K562 (cell line): ENCODE data around the gene FUBP3. TPM values are rescaled to one million over a fixed set of nuclear protein-coding genes. Genes with fewer than 3 reads are reported as not detected.

Experiments
- BCOR ChIP-seq: fragments of 450-650 bp; IDR thresholded peaks from 2 replicates; pipeline ENCODE4 v1.6.1; 2016
- DIDO1 ChIP-seq: fragments of 450-650 bp; IDR thresholded peaks from 2 replicates; pipeline ENCODE4 v1.6.1; 2016; ENCODE audit warnings: low read depth, missing biosample characterization, missing genetic modification characterization
- ELF1 ChIP-seq: fragments of 200-800 bp; sonication (Bioruptor generic); IDR thresholded peaks from 2 replicates; pipeline ENCODE4 v1.6.1; 2016; ENCODE audit warnings: missing genetic modification characterization, missing compliant biosample characterization
- HDAC1 ChIP-seq, 2 experiments: fragments of 450-650 bp; IDR thresholded peaks; 2 replicates each; pipeline ENCODE4 v1.6.1; 2016 to 2017; ENCODE audit warnings: inconsistent platforms in 1 of 2, mild to moderate bottlenecking in 1 of 2, moderate library complexity in 1 of 2
- MTA2 ChIP-seq: fragments of 450-650 bp; IDR thresholded peaks from 2 replicates; pipeline ENCODE4 v1.6.1; 2016; ENCODE audit warnings: low read depth
- PURB ChIP-seq: sonication (generic); formaldehyde crosslinking; IDR thresholded peaks from 2 replicates; pipeline ENCODE4 v1.9.0; 2021; ENCODE audit warnings: low read depth, mild to moderate bottlenecking, missing genetic modification reagents
- SMAD1 ChIP-seq: fragments of 150-350 bp; IDR thresholded peaks from 2 replicates; pipeline ENCODE4 v1.6.1; 2014; ENCODE audit warnings: low read length, low read depth; ENCODE audit not compliant: partially characterized antibody
- TAF7 ChIP-seq: fragments of 450-650 bp; IDR thresholded peaks from 2 replicates; pipeline ENCODE4 v1.6.1; 2016; ENCODE audit warnings: missing genetic modification characterization, missing compliant biosample characterization
- ZNF274 ChIP-seq: IDR thresholded peaks from 2 replicates; pipeline ENCODE4 v1.6.1; 2011; ENCODE audit warnings: low read depth, mild to moderate bottlenecking, low read length, moderate library complexity, borderline replicate concordance
- ZNF41 ChIP-seq: fragments of 250-450 bp; sonication (Bioruptor Pico); conservative IDR thresholded peaks from 2 replicates; pipeline ENCODE4 v1.4.0; 2020; ENCODE audit warnings: mild to moderate bottlenecking
- polyA plus RNA-seq, 8 experiments: library from polyadenylated mRNA; depleted of rRNA in 4 of 8; stranded (reverse) in 5 of 8; unstranded in 3 of 8; fragments of >200 nt; fragmentation: Nextera tagmentation in 2 of 8; fragmentation: Illumina TruSeq in 1 of 8; extraction: Ambion mirVana in 2 of 8; extraction: Trizol in 1 of 8; gene quantifications; 2 replicates each; pipeline versions ENCODE4 v1.2.1 to v1.2.3, GENCODE V29; 2011 to 2014; ENCODE audit warnings: inconsistent platforms in 1 of 8, missing spikeins in 1 of 8
- total RNA-seq, 7 experiments: library from RNA; depleted of rRNA in 6 of 7; stranded (reverse); fragments of >200 nt in 6 of 7; fragmentation: Illumina TruSeq in 2 of 7; extraction: Trizol in 2 of 7; gene quantifications; 2 replicates each; pipeline versions ENCODE4 v1.2.1 to v1.2.3, GENCODE V29; 2011 to 2021; ENCODE audit warnings: low replicate concordance in 1 of 7
- TF ChIP-seq, protein P1 (sequence below): fragments of 200-800 bp; sonication (Bioruptor generic); IDR thresholded peaks from 2 replicates; pipeline ENCODE4 v1.6.1; 2017; ENCODE audit warnings: missing genetic modification characterization, missing compliant biosample characterization
- TF ChIP-seq, protein P2 (sequence below): fragments of 450-650 bp; formaldehyde crosslinking; IDR thresholded peaks from 2 replicates; pipeline ENCODE4 v1.4.0; 2020; ENCODE audit warnings: mild to moderate bottlenecking, moderate library complexity
- TF ChIP-seq, protein P3 (sequence below), 2 experiments: fragments of 250-450 bp in 1 of 2; fragments of 450-650 bp in 1 of 2; sonication (Bioruptor Pico) in 1 of 2; IDR thresholded peaks; 2 replicates each; pipeline versions ENCODE4 v1.6.1 to v1.8.0; 2016 to 2021; ENCODE audit warnings: mild to moderate bottlenecking in 2 of 2, moderate library complexity in 2 of 2, missing compliant biosample characterization in 1 of 2, missing genetic modification characterization in 1 of 2
- TF ChIP-seq, protein P4 (sequence below): fragments of 450-650 bp; IDR thresholded peaks from 2 replicates; pipeline ENCODE4 v1.6.1; 2017; ENCODE audit warnings: antibody characterized with exemption, mild to moderate bottlenecking
- TF ChIP-seq, protein P5 (sequence below), 2 experiments: fragments of 450-650 bp; IDR thresholded peaks; 2 replicates each; pipeline ENCODE4 v1.6.1; 2018; ENCODE audit warnings: mild to moderate bottlenecking in 2 of 2, low read depth in 1 of 2; ENCODE audit not compliant: partially characterized antibody in 2 of 2

The FUBP3 gene
- total and polyA plus RNA-seq, 9 of the 15 experiments (the other 6 are each of a cell fraction or from before 2014, with no cell fraction given), result 3.0 to 64.0 (median 48.1) TPM

DNA sequence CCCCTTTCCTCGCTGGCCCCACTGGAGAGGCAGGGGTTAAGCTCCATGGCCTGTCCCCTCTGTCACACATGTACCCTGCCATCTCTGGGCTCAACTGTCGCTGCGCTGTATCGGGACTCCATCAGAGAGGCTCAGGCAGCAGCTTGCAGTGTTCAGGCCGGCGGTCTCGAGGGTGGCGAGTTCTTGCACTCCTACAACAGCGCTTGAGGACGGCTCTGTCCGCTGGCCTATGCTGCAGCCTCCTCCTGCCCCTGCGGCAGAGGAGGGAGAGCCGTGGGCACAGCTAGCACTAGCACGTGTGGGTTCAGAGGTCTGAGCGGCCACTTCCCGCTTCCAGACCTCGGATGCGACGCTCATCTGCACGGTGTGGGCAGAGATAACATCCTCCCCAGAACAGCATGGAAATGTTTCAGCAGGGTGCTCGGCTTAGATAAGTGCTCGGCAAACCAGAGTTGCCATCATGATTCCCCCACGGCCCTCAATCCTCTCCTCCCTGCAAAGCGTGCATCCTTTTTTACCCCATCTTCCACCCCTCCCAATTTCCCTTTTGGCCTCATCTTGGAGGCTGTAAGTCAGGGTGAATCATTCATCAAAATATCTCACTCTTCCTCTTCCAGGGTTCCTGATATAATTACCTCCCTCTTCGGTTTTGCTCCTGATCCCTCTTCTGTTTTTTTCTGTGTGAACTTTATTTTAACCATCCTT is 41.9 kb upstream of the FUBP3 start (continued):
- TF ChIP-seq, protein P1, sequence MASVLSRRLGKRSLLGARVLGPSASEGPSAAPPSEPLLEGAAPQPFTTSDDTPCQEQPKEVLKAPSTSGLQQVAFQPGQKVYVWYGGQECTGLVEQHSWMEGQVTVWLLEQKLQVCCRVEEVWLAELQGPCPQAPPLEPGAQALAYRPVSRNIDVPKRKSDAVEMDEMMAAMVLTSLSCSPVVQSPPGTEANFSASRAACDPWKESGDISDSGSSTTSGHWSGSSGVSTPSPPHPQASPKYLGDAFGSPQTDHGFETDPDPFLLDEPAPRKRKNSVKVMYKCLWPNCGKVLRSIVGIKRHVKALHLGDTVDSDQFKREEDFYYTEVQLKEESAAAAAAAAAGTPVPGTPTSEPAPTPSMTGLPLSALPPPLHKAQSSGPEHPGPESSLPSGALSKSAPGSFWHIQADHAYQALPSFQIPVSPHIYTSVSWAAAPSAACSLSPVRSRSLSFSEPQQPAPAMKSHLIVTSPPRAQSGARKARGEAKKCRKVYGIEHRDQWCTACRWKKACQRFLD (CRISPR knock-in tag), result peak; percentile 82
- TF ChIP-seq, protein P2, sequence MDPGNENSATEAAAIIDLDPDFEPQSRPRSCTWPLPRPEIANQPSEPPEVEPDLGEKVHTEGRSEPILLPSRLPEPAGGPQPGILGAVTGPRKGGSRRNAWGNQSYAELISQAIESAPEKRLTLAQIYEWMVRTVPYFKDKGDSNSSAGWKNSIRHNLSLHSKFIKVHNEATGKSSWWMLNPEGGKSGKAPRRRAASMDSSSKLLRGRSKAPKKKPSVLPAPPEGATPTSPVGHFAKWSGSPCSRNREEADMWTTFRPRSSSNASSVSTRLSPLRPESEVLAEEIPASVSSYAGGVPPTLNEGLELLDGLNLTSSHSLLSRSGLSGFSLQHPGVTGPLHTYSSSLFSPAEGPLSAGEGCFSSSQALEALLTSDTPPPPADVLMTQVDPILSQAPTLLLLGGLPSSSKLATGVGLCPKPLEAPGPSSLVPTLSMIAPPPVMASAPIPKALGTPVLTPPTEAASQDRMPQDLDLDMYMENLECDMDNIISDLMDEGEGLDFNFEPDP (CRISPR knock-in tag), result peak; percentile 26; the same call in 1 of the 2 replicates
- TF ChIP-seq SMAD1 (peak; percentile 76), ZNF274 (peak; percentile 64; the same call in 1 of the 2 replicates), BCOR (peak; percentile 99), PURB (CRISPR knock-in tag) (no peak), MTA2 (peak; percentile 96), HDAC1 (IDR thresholded peaks at IDR 0.05) (peak; percentile 18 to 99; a peak in 2 of 4 replicates), TAF7 (no peak), ZNF41 (CRISPR knock-in tag) (0 out of 2 replicates have a peak, but pooled peaks have one; percentile 29), DIDO1 (tag) (peak; percentile 69; the same call in 1 of the 2 replicates), ELF1 (peak; percentile 79)
- TF ChIP-seq, protein P3, sequence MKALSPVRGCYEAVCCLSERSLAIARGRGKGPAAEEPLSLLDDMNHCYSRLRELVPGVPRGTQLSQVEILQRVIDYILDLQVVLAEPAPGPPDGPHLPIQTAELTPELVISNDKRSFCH (CRISPR knock-in tag; IDR thresholded peaks at IDR 0.05), result no peak
- TF ChIP-seq, protein P3 (tag; IDR thresholded peaks at IDR 0.05), result peak; percentile 84
- TF ChIP-seq, protein P4, sequence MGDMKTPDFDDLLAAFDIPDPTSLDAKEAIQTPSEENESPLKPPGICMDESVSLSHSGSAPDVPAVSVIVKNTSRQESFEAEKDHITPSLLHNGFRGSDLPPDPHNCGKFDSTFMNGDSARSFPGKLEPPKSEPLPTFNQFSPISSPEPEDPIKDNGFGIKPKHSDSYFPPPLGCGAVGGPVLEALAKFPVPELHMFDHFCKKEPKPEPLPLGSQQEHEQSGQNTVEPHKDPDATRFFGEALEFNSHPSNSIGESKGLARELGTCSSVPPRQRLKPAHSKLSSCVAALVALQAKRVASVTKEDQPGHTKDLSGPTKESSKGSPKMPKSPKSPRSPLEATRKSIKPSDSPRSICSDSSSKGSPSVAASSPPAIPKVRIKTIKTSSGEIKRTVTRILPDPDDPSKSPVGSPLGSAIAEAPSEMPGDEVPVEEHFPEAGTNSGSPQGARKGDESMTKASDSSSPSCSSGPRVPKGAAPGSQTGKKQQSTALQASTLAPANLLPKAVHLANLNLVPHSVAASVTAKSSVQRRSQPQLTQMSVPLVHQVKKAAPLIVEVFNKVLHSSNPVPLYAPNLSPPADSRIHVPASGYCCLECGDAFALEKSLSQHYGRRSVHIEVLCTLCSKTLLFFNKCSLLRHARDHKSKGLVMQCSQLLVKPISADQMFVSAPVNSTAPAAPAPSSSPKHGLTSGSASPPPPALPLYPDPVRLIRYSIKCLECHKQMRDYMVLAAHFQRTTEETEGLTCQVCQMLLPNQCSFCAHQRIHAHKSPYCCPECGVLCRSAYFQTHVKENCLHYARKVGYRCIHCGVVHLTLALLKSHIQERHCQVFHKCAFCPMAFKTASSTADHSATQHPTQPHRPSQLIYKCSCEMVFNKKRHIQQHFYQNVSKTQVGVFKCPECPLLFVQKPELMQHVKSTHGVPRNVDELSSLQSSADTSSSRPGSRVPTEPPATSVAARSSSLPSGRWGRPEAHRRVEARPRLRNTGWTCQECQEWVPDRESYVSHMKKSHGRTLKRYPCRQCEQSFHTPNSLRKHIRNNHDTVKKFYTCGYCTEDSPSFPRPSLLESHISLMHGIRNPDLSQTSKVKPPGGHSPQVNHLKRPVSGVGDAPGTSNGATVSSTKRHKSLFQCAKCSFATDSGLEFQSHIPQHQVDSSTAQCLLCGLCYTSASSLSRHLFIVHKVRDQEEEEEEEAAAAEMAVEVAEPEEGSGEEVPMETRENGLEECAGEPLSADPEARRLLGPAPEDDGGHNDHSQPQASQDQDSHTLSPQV, result peak; percentile 92
- TF ChIP-seq, protein P5, sequence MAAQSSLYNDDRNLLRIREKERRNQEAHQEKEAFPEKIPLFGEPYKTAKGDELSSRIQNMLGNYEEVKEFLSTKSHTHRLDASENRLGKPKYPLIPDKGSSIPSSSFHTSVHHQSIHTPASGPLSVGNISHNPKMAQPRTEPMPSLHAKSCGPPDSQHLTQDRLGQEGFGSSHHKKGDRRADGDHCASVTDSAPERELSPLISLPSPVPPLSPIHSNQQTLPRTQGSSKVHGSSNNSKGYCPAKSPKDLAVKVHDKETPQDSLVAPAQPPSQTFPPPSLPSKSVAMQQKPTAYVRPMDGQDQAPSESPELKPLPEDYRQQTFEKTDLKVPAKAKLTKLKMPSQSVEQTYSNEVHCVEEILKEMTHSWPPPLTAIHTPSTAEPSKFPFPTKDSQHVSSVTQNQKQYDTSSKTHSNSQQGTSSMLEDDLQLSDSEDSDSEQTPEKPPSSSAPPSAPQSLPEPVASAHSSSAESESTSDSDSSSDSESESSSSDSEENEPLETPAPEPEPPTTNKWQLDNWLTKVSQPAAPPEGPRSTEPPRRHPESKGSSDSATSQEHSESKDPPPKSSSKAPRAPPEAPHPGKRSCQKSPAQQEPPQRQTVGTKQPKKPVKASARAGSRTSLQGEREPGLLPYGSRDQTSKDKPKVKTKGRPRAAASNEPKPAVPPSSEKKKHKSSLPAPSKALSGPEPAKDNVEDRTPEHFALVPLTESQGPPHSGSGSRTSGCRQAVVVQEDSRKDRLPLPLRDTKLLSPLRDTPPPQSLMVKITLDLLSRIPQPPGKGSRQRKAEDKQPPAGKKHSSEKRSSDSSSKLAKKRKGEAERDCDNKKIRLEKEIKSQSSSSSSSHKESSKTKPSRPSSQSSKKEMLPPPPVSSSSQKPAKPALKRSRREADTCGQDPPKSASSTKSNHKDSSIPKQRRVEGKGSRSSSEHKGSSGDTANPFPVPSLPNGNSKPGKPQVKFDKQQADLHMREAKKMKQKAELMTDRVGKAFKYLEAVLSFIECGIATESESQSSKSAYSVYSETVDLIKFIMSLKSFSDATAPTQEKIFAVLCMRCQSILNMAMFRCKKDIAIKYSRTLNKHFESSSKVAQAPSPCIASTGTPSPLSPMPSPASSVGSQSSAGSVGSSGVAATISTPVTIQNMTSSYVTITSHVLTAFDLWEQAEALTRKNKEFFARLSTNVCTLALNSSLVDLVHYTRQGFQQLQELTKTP (IDR thresholded peaks at IDR 0.05; ENCODE audit: low read depth in 1 of 2, partially characterized antibody in 2 of 2), result peak in 1 of 2 experiments; percentile 64
